Uterus (tissue), 4 donors: ENCODE measurements around the gene MRPL18. TPM values are rescaled to one million over a fixed set of nuclear protein-coding genes. Genes with fewer than 3 reads are reported as not detected.
"Not testable (repeated sequence)": the region's sequence is repeated elsewhere in the genome, so short reads cannot be mapped to it uniquely, and the experiment has no call there.

ENCODE experiments used
- DNase-seq, 2 donors: peaks; one replicate each; pipeline ENCODE4 v3.0.0-alpha.2; 2019 to 2020
- H3K27ac ChIP-seq, 2 donors: fragments of 200-600 bp; sonication (generic); 1 replicate in 1 of 2; 2 replicates in 1 of 2; pipeline ENCODE4 v1.5.1; 2016 to 2018
- H3K27me3 ChIP-seq, 2 donors: fragments of 200-600 bp; sonication (generic); one replicate each; pipeline ENCODE4 v1.5.1; 2018 to 2019; ENCODE audit warnings: control low read depth in 1 of 2
- H3K36me3 ChIP-seq, 2 donors: fragments of 200-600 bp; sonication (generic); one replicate each; pipeline ENCODE4 v1.5.1; 2019; ENCODE audit warnings: control low read depth in 1 of 2
- H3K4me1 ChIP-seq, 2 donors: fragments of 200-600 bp; sonication (generic); one replicate each; pipeline ENCODE4 v1.5.1; 2018 to 2019; ENCODE audit warnings: control low read depth in 1 of 2
- H3K4me3 ChIP-seq, 2 donors: fragments of 200-600 bp; sonication (generic); 1 replicate in 1 of 2; 2 replicates in 1 of 2; pipeline ENCODE4 v1.5.1; 2018 to 2019; ENCODE audit warnings: mild to moderate bottlenecking in 1 of 2
- H3K9me3 ChIP-seq, 2 donors: fragments of 200-600 bp; sonication (generic); one replicate each; pipeline ENCODE4 v1.5.1; 2019; ENCODE audit warnings: control low read depth in 1 of 2
- POLR2A ChIP-seq, 2 donors: fragments of 450-650 bp; IDR thresholded peaks; one replicate each; pipeline ENCODE4 v1.6.1; 2016; ENCODE audit warnings: antibody characterized with exemption in 2 of 2, mild to moderate bottlenecking in 1 of 2, moderate library complexity in 1 of 2
- intact Hi-C: fragments of 100-400 bp; cut with DNase I; formaldehyde crosslinking; loops from one replicate; pipeline ENCODE4 v1.15.1; 2023; ENCODE audit warnings: low total_unique reads
- total RNA-seq, 4 donors: library from RNA; depleted of rRNA in 3 of 4; stranded (reverse); fragments of >200 nt in 3 of 4; gene quantifications; one replicate each; pipeline versions ENCODE4 v1.1.0 to v1.2.4, GENCODE V29; 2014 to 2023
- TF ChIP-seq, protein P1 (sequence below), 4 experiments: fragments of 200-600 bp in 2 of 4; fragments of 450-650 bp in 2 of 4; sonication (generic) in 2 of 4; IDR thresholded peaks; one replicate each; pipeline ENCODE4 v1.5.1; 2016 to 2019; ENCODE audit warnings: antibody characterized with exemption in 4 of 4, mild to moderate bottlenecking in 2 of 4, moderate library complexity in 1 of 4
- donor health status: DM: yes; HTN: yes; CAD: no.

MRPL18 gene
- total RNA-seq, 4 donors from 2014 or later, result 23.5 to 66.0 (median 46.8) TPM

- intact Hi-C loops, result loop anchor here (5.0 kb wide), 1 partner anchor 97 kb away; the partner anchor contains the start of gene SOD2
- Histone ChIP-seq H3K27me3 (no peaks in the 10 kb centered on the region), H3K27ac (peak within 1 kb of the TSS; percentile 92 to 100), H3K9me3 (no peaks in the 10 kb centered on the region), H3K36me3 (no peaks in the 10 kb centered on the region), H3K4me3 (peak within 1 kb of the TSS; percentile 92 to 99), H3K4me1 (peaks cover 21 to 23% of the 10 kb centered on the region in 2 donors)
- TF ChIP-seq, protein P1, sequence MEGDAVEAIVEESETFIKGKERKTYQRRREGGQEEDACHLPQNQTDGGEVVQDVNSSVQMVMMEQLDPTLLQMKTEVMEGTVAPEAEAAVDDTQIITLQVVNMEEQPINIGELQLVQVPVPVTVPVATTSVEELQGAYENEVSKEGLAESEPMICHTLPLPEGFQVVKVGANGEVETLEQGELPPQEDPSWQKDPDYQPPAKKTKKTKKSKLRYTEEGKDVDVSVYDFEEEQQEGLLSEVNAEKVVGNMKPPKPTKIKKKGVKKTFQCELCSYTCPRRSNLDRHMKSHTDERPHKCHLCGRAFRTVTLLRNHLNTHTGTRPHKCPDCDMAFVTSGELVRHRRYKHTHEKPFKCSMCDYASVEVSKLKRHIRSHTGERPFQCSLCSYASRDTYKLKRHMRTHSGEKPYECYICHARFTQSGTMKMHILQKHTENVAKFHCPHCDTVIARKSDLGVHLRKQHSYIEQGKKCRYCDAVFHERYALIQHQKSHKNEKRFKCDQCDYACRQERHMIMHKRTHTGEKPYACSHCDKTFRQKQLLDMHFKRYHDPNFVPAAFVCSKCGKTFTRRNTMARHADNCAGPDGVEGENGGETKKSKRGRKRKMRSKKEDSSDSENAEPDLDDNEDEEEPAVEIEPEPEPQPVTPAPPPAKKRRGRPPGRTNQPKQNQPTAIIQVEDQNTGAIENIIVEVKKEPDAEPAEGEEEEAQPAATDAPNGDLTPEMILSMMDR (IDR thresholded peaks at IDR 0.05), result peak in 1 of 4 experiments; percentile 22
- peak; percentile 96 for TF ChIP-seq POLR2A (IDR thresholded peaks at IDR 0.05)
- DNase-seq, result peak; percentile 99 to 100
These were observed 704 bp upstream of the MRPL18 start, which contains the start of gene TCP1 for GRCh38 chr6:159789377-159790148. Gene TCP1 (minus strand): TSS chr6:159789602. CDS start chr6:159789468, 134 bp downstream.

DNA sequence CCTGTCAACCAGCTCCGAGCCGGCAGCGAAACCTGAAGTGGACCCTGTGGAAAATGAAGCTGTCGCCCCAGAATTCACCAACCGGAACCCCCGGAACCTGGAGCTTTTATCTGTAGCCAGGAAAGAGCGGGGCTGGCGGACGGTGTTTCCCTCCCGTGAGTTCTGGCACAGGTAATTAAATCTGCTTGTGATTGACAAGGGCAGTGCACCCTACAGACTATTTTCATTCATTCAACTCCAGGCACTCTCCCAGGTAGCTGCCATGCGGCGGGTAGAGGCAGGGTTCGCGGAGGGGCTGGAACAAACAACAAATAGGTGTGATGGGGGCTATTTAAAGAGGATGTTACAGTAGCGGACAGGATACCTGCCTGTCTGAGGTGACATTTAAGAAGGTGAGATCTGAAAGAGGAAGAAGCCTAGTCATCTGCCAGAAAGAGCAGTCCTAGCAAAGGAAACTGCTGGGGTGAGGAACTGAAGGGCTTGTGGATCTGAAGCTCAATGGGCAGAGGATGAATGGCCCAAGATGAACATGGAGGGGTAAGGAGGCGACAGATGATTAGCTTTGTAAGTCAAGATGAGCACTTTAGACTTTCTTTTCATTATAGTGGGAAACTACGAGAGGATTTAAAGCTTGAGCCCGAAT is 810 bp downstream of the MRPL18 start:
- H3K4me3 ChIP-seq, result peak overlapping the region; percentile 92 to 99
- intact Hi-C loops, result no loop called here
- no peaks in the 10 kb centered on the region for H3K27me3 ChIP-seq
- peak overlapping the region; percentile 92 to 100 for H3K27ac ChIP-seq
- no peak for DNase-seq
- H3K36me3 ChIP-seq, result no peaks in the 10 kb centered on the region
- peaks cover 21 to 23% of the 10 kb centered on the region in 2 donors for H3K4me1 ChIP-seq
- no peak for TF ChIP-seq POLR2A (IDR thresholded peaks at IDR 0.05)
- TF ChIP-seq, protein P1 (IDR thresholded peaks at IDR 0.05), result no peak
- no peaks in the 10 kb centered on the region for H3K9me3 ChIP-seq

GRCh38 chr6:159794976-159795375 is 4.7 kb downstream of the MRPL18 start:
- H3K36me3 ChIP-seq, intact Hi-C loops, H3K4me3 ChIP-seq, H3K27me3 ChIP-seq, H3K9me3 ChIP-seq, DNase-seq, H3K27ac ChIP-seq: not testable (repeated sequence)
- H3K4me1 ChIP-seq, result peaks cover 12 to 13% of the 10 kb centered on the region in 2 donors

DNA sequence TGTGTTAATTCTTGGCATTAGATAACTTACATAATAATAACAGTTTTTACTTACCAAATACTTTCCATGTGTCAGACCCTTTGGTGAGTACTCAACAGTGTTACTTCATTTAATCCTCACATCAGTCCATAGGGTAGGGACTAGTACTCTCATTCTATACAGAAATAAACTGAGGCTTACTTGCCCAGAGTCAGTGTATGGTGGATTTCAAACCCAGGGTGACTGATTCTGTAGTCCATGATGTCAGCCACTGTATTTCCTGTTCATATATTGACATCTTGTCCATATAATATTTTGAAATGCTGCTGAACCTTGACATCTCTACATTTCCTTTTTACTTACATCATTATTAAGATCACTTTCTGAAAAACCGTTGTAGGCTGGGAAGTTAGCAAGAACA is 7.3 kb downstream of the MRPL18 start:
- no peaks in the 10 kb centered on the region for H3K36me3 ChIP-seq
- no peak overlapping the region for H3K27ac ChIP-seq
- DNase-seq, result no peak
- peaks cover 5 to 6% of the 10 kb centered on the region in 2 donors for H3K4me1 ChIP-seq
- no peaks in the 10 kb centered on the region for H3K27me3 ChIP-seq
- TF ChIP-seq, protein P1 (IDR thresholded peaks at IDR 0.05), result no peak
- TF ChIP-seq POLR2A (IDR thresholded peaks at IDR 0.05), result no peak
- no peaks in the 10 kb centered on the region for H3K9me3 ChIP-seq
- H3K4me3 ChIP-seq, result no peak overlapping the region
- intact Hi-C loops, result no loop called here

DNA sequence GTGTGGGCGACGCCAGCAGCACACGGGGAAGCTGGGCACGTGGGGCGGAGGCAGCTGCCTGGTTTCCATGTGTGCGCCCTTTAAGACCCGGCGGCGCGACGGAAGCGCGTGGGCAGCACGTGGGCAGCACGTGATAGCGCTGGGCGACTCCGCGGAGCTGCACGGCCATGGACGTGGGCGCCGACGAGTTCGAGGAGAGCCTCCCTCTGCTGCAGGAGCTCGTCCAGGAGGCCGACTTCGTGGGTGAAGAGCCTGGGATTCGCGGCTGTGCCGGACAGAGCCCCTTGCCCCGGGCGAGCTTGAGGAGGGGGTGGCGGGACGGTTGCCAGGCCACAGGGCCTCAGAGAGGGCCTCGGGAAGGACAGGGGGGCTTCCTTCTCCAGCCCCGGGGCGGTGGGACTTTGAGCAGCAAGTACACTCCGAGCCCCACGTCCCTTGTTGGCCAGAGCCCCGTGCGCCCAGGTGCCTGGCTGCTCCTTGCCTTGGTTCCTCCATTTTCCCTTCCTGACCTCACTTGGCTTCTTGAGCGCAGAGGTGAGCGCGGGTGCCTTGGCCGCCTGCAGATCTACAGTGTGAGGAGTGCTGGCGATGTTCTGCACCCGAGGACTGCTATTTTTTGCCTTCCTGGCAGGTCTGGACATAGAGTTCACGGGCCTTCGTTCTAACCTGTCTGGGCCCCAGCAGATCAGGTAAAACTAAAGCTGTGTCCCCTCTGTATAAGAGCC is 10.0 kb downstream of the MRPL18 start, which contains the start of gene PNLDC1:
PNLDC1 (plus strand) TSS at position 136 of the 725 bp plus-strand sequence; CDS start at position 168, 32 bp downstream.
- no peaks in the 10 kb centered on the region for H3K27me3 ChIP-seq
- H3K36me3 ChIP-seq, result no peaks in the 10 kb centered on the region
- H3K9me3 ChIP-seq, result no peaks in the 10 kb centered on the region
- TF ChIP-seq POLR2A (IDR thresholded peaks at IDR 0.05), result no peak
- TF ChIP-seq, protein P1 (IDR thresholded peaks at IDR 0.05), result no peak
- no peak for DNase-seq
- H3K4me3 ChIP-seq, result no peak within 1 kb of the TSS
- H3K27ac ChIP-seq, result no peak within 1 kb of the TSS
- no peaks in the 10 kb centered on the region for H3K4me1 ChIP-seq
- intact Hi-C loops, result no loop called here
